Liver (tissue), 3 donors: ENCODE data around the gene SPANXN5.
"Not testable (repeated sequence)": the region's sequence is repeated elsewhere in the genome, so short reads cannot be mapped to it uniquely, and the experiment has no call there.

ENCODE experiments used
- EGR1 ChIP-seq, 2 donors: IDR thresholded peaks; 2 replicates each; pipeline ENCODE4 v1.6.1; 2016 to 2018; ENCODE audit warnings: antibody characterized with exemption in 2 of 2, low read depth in 2 of 2
- JUND ChIP-seq, 2 donors: IDR thresholded peaks; 2 replicates each; pipeline ENCODE4 v1.6.1; 2016; ENCODE audit warnings: antibody characterized with exemption in 2 of 2
- TF ChIP-seq, protein P1 (sequence below): fragments of 150-350 bp; IDR thresholded peaks from 2 replicates; pipeline ENCODE4 v1.5.1; 2017; ENCODE audit warnings: improper control_type of control experiment, low read depth, low read length; ENCODE audit not compliant: missing input control
- donor health status: healthy.
- donor health status: healthy.

DNA sequence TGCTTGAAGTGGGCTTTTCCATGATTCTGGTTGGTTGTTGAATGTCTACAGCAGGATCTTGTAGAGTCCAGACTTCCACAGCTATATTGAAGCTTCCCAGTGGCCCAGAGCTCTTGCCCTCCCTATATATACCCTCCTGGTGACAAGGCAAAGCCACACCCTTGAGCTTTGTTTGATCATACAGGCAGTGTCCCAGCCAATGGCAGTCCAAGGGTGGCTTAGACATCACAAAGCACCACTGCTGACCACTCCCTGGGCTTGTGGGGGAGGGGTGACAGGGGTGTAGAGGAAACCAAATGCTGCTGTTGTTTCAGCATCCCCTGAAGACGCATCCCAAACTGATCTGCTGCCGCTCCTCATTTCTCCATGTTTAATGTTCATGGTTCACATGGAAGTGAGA lies at the start of gene SPANXN5:
- not testable (repeated sequence) for TF ChIP-seq JUND (IDR thresholded peaks at IDR 0.05); EGR1 (IDR thresholded peaks at IDR 0.05; ENCODE audit: low read depth in 2 of 2)
- TF ChIP-seq, protein P1, sequence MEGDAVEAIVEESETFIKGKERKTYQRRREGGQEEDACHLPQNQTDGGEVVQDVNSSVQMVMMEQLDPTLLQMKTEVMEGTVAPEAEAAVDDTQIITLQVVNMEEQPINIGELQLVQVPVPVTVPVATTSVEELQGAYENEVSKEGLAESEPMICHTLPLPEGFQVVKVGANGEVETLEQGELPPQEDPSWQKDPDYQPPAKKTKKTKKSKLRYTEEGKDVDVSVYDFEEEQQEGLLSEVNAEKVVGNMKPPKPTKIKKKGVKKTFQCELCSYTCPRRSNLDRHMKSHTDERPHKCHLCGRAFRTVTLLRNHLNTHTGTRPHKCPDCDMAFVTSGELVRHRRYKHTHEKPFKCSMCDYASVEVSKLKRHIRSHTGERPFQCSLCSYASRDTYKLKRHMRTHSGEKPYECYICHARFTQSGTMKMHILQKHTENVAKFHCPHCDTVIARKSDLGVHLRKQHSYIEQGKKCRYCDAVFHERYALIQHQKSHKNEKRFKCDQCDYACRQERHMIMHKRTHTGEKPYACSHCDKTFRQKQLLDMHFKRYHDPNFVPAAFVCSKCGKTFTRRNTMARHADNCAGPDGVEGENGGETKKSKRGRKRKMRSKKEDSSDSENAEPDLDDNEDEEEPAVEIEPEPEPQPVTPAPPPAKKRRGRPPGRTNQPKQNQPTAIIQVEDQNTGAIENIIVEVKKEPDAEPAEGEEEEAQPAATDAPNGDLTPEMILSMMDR = not testable (repeated sequence)
